IPS-NIHi7 (cell line): ENCODE results near the gene SSTR1.
"Not testable (repeated sequence)": the region's sequence is repeated elsewhere in the genome, so short reads cannot be mapped to it uniquely, and the experiment has no call there.

ENCODE experiments used
- DNase-seq: peaks from one replicate; pipeline ENCODE4 v3.0.0; 2012; ENCODE audit warnings: mixed read lengths; ENCODE audit errors: extremely low spot score

The SSTR1 gene

GRCh38 chr14:38207736-38208617 lies at the start of gene SSTR1:
SSTR1 (plus strand) TSS chr14:38207904; CDS start chr14:38209390, 1,486 bp downstream.
- peak; percentile 20 for DNase-seq

GRCh38 chr14:38158468-38158867 lies 49.2 kb upstream of the SSTR1 start:
- no peak for DNase-seq

- DNase-seq, result no peak
These were observed 39.3 kb upstream of the SSTR1 start for GRCh38 chr14:38168416-38168815.

- no peak for DNase-seq
These were observed 36.5 kb upstream of the SSTR1 start for GRCh38 chr14:38171197-38171596.

GRCh38 chr14:38174711-38175110 lies 33.0 kb upstream of the SSTR1 start:
- no peak for DNase-seq

GRCh38 chr14:38175658-38176057 lies 32.0 kb upstream of the SSTR1 start:
- no peak for DNase-seq

GRCh38 chr14:38176379-38176778 lies 31.3 kb upstream of the SSTR1 start:
- no peak for DNase-seq

GRCh38 chr14:38184132-38184531 lies 23.6 kb upstream of the SSTR1 start:
- no peak for DNase-seq

- no peak for DNase-seq
These were observed 22.0 kb upstream of the SSTR1 start for GRCh38 chr14:38185671-38186070.

- DNase-seq, result no peak
These were observed 21.5 kb upstream of the SSTR1 start for GRCh38 chr14:38186216-38186615.

GRCh38 chr14:38187528-38187927 lies 20.2 kb upstream of the SSTR1 start:
- no peak for DNase-seq

GRCh38 chr14:38189930-38190726 lies 17.6 kb upstream of the SSTR1 start:
- no peak for DNase-seq

- DNase-seq, result not testable (repeated sequence)
These were observed 16.9 kb upstream of the SSTR1 start for GRCh38 chr14:38190846-38191245.

GRCh38 chr14:38191491-38191890 lies 16.2 kb upstream of the SSTR1 start:
- not testable (repeated sequence) for DNase-seq

- no peak for DNase-seq
These were observed 10.5 kb upstream of the SSTR1 start for GRCh38 chr14:38197001-38197783.

GRCh38 chr14:38197784-38198335 lies 9.8 kb upstream of the SSTR1 start:
- no peak for DNase-seq

GRCh38 chr14:38198425-38198824 lies 9.3 kb upstream of the SSTR1 start:
- DNase-seq, result no peak

GRCh38 chr14:38199076-38199475 lies 8.6 kb upstream of the SSTR1 start:
- DNase-seq, result no peak

- no peak for DNase-seq
These were observed 8.0 kb upstream of the SSTR1 start for GRCh38 chr14:38199739-38200138.

GRCh38 chr14:38201137-38201828 lies 6.4 kb upstream of the SSTR1 start:
- DNase-seq, result no peak
